H54 (cell line): ENCODE measurements around the gene LNX1.
"Not testable (repeated sequence)": the region's sequence is repeated elsewhere in the genome, so short reads cannot be mapped to it uniquely, and the experiment has no call there.

Experiments
- DNase-seq: peaks from one replicate; pipeline ENCODE4 v3.0.0; 2011; ENCODE audit warnings: low spot score, mixed read lengths; ENCODE audit not compliant: insufficient read length
- FAIRE-seq: peaks from 3 replicates; lab custom pipeline; 2011; peaks lifted over from hg19 to GRCh38; lab: Jason Lieb, UNC
- POLR2A ChIP-seq: IDR thresholded peaks from 2 replicates; pipeline ENCODE4 v1.6.1; 2011; ENCODE audit warnings: low read depth, mild to moderate bottlenecking, low read length

LNX1 gene

DNA sequence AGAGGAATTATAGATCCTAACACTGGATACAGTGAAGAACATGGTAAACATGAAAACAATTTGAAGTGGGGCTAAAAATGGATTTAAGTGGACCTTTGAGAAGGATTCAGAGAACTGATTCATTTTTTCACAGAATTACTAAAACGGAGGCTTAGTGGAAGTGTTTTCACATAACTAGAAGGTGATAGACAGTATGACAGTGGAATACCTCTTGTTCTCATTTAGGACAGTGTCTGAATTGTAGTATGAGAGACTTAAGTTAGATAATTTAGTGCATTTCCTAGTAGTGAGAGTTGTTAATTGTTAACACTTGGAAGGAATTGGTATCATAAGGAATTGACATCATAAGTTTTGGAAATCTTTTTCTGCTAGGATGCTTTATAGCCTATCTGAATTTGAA lies 149.7 kb downstream of the LNX1 start:
- DNase-seq (no peak), FAIRE-seq (no peak)
- TF ChIP-seq POLR2A: no peak

- DNase-seq: no peak
- TF ChIP-seq POLR2A: no peak
- FAIRE-seq: no peak
These were observed 155.0 kb downstream of the LNX1 start for GRCh38 chr4:53436251-53436650.

GRCh38 chr4:53432528-53433424 lies 158.5 kb downstream of the LNX1 start:
- DNase-seq: no peak
- no peak for FAIRE-seq
- TF ChIP-seq POLR2A: no peak

GRCh38 chr4:53431052-53431451 lies 160.2 kb downstream of the LNX1 start:
- no peak for DNase-seq
- FAIRE-seq: no peak
- no peak for TF ChIP-seq POLR2A

DNA sequence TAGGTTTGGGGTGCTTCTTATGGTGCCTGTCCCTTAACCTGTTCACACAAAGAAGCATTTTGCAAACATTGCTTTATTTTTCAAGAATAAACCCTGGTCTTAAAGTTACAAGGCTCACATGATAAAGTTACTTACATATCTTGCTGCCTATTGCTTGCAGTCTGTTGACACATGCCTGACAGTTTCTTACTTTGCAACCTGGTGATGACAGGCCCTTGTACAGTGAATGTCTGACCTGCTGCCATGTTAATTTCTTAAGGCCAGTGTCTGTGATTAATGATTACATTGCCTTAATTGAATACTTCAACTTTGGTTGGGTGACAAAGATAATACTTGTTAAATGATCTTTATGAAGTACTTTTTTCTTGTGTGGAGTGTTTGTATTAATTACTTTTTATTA lies 163.9 kb downstream of the LNX1 start:
- DNase-seq: no peak
- FAIRE-seq: no peak

DNA sequence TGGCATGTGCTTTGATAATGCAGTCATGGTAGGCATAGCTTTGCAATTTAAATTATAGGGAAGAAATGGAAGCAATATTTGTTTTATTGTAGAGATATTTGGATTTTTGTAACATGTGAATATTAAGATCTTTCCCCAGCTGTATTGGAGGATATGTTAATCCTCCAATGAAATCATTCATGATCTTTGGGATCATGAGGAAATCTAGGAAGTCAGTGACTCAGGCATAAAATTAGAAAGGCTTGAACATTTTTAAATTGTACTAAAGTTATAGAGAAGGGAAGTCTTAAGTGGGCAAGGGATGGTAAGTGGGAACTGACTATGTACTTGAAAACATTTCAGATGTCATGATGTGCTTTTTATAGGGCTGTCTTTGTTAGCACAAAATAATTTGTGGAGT lies 167.0 kb downstream of the LNX1 start:
- no peak for DNase-seq
- no peak for FAIRE-seq
- no peak for TF ChIP-seq POLR2A

More for the DNA sequence above, 163.9 kb downstream of the LNX1 start:
- TF ChIP-seq POLR2A: no peak

GRCh38 chr4:53422367-53422766 lies 168.9 kb downstream of the LNX1 start:
- DNase-seq: no peak
- TF ChIP-seq POLR2A: no peak
- no peak for FAIRE-seq

GRCh38 chr4:53421791-53422190 lies 169.5 kb downstream of the LNX1 start:
- no peak for TF ChIP-seq POLR2A
- DNase-seq (no peak), FAIRE-seq (no peak)

- DNase-seq (no peak), FAIRE-seq (no peak)
- no peak for TF ChIP-seq POLR2A
These were observed 172.1 kb downstream of the LNX1 start for GRCh38 chr4:53419208-53419607.

GRCh38 chr4:53409479-53409878 lies 181.8 kb downstream of the LNX1 start:
- not testable (repeated sequence) for FAIRE-seq

More at GRCh38 chr4:53409479-53409878, 181.8 kb downstream of the LNX1 start:
- not testable (repeated sequence) for DNase-seq
